H9 (cell line): ENCODE results near the gene SDK2. TPM values are rescaled to one million over a fixed set of nuclear protein-coding genes. Genes with fewer than 3 reads are reported as not detected.

ENCODE experiments used
- DNase-seq: peaks from one replicate; pipeline ENCODE4 v3.0.0-alpha.2; 2017
- H2AFZ ChIP-seq: one replicate; pipeline ENCODE4 v1.6.1; 2013; ENCODE audit warnings: mild to moderate bottlenecking, low read length, control low read depth, moderate library complexity
- H2AK5ac ChIP-seq: 2 replicates; pipeline ENCODE4 v1.6.1; 2013; ENCODE audit warnings: low read length, control low read depth, mixed read lengths; ENCODE audit not compliant: insufficient read length
- H2BK120ac ChIP-seq: one replicate; pipeline ENCODE4 v1.6.1; 2013; ENCODE audit warnings: low read depth, mild to moderate bottlenecking, low read length, control low read depth, inconsistent platforms; ENCODE audit not compliant: poor library complexity, severe bottlenecking
- H2BK12ac ChIP-seq: 2 replicates; pipeline ENCODE4 v1.6.1; 2013; ENCODE audit warnings: low read length, control low read depth, mixed read lengths, low read depth; ENCODE audit not compliant: insufficient read length
- H2BK15ac ChIP-seq: 2 replicates; pipeline ENCODE4 v1.6.1; 2013; ENCODE audit warnings: low read depth, low read length, control low read depth
- H2BK20ac ChIP-seq: one replicate; pipeline ENCODE4 v1.6.1; 2013; ENCODE audit warnings: low read depth, mild to moderate bottlenecking, low read length, control low read depth, inconsistent platforms; ENCODE audit not compliant: poor library complexity, severe bottlenecking
- H2BK5ac ChIP-seq: 2 replicates; pipeline ENCODE4 v1.6.1; 2013; ENCODE audit warnings: low read length, control low read depth, mixed read lengths; ENCODE audit not compliant: insufficient read length
- H3K14ac ChIP-seq: 2 replicates; pipeline ENCODE4 v1.6.1; 2013; ENCODE audit warnings: low read length, control low read depth; ENCODE audit not compliant: insufficient read depth
- H3K18ac ChIP-seq: 2 replicates; pipeline ENCODE4 v1.6.1; 2013; ENCODE audit warnings: low read depth, mild to moderate bottlenecking, mixed read lengths, low read length, control low read depth; ENCODE audit not compliant: insufficient read length
- H3K23ac ChIP-seq: 2 replicates; pipeline ENCODE4 v1.6.1; 2013; ENCODE audit warnings: low read length, control low read depth, mixed read lengths, low read depth; ENCODE audit not compliant: insufficient read length
- H3K23me2 ChIP-seq: 2 replicates; pipeline ENCODE4 v1.6.1; 2013; ENCODE audit warnings: low read depth, mild to moderate bottlenecking, mixed read lengths, low read length, control low read depth; ENCODE audit not compliant: insufficient read length, poor library complexity, severe bottlenecking
- H3K27ac ChIP-seq: 2 replicates; pipeline ENCODE4 v1.5.1; 2013; ENCODE audit warnings: low read length, control low read depth, mixed read lengths, low read depth; ENCODE audit not compliant: insufficient read length
- H3K27me3 ChIP-seq: 2 replicates; pipeline ENCODE4 v1.6.1; 2013; ENCODE audit warnings: low read length, control low read depth, inconsistent platforms; ENCODE audit not compliant: insufficient read depth
- H3K4ac ChIP-seq: 2 replicates; pipeline ENCODE4 v1.6.1; 2013; ENCODE audit warnings: low read depth, mild to moderate bottlenecking, control low read depth, inconsistent platforms, low read length, moderate library complexity
- H3K4me1 ChIP-seq: 2 replicates; pipeline ENCODE4 v1.6.1; 2013; ENCODE audit warnings: low read length, control low read depth, inconsistent platforms; ENCODE audit not compliant: insufficient read depth
- H3K4me2 ChIP-seq: 2 replicates; pipeline ENCODE4 v1.6.1; 2013; ENCODE audit warnings: low read length, control low read depth, mixed read lengths; ENCODE audit not compliant: insufficient read length, insufficient read depth
- H3K56ac ChIP-seq: 2 replicates; pipeline ENCODE4 v1.6.1; 2013; ENCODE audit warnings: low read depth, mild to moderate bottlenecking, mixed read lengths, low read length, control low read depth; ENCODE audit not compliant: insufficient read length
- H3K79me1 ChIP-seq: 2 replicates; pipeline ENCODE4 v1.6.1; 2013; ENCODE audit warnings: low read depth, mild to moderate bottlenecking, moderate library complexity, low read length, control low read depth, inconsistent platforms; ENCODE audit not compliant: insufficient read depth, poor library complexity, severe bottlenecking
- H3K79me2 ChIP-seq: 2 replicates; pipeline ENCODE4 v1.6.1; 2013; ENCODE audit warnings: low read length, control low read depth, inconsistent platforms; ENCODE audit not compliant: insufficient read depth
- H3K9ac ChIP-seq: 2 replicates; pipeline ENCODE4 v1.6.1; 2013; ENCODE audit warnings: low read length, control low read depth, mixed read lengths; ENCODE audit not compliant: insufficient read length; ENCODE audit errors: extremely low read depth
- H3K9me3 ChIP-seq: one replicate; pipeline ENCODE4 v1.6.1; 2013; ENCODE audit warnings: low read depth, low read length, inconsistent platforms; ENCODE audit not compliant: control insufficient read depth
- H3T11ph ChIP-seq: one replicate; pipeline ENCODE4 v1.6.1; 2013; ENCODE audit warnings: mild to moderate bottlenecking, low read length, control low read depth, inconsistent platforms
- H4K20me1 ChIP-seq: one replicate; pipeline ENCODE4 v1.6.1; 2013; ENCODE audit not compliant: control insufficient read depth, insufficient read length, insufficient read depth
- H4K5ac ChIP-seq: 2 replicates; pipeline ENCODE4 v1.6.1; 2013; ENCODE audit warnings: low read depth, mild to moderate bottlenecking, mixed read lengths, low read length, control low read depth; ENCODE audit not compliant: insufficient read length
- H4K8ac ChIP-seq: replicated peaks from 2 replicates; pipeline ENCODE4 v1.6.1; 2013; ENCODE audit warnings: low read length, control low read depth, mixed read lengths, low read depth; ENCODE audit not compliant: insufficient read length
- H4K91ac ChIP-seq: 2 replicates; pipeline ENCODE4 v1.6.1; 2013; ENCODE audit warnings: low read depth, mild to moderate bottlenecking, moderate library complexity, mixed read lengths, low read length, control low read depth; ENCODE audit not compliant: insufficient read length
- H3K27ac Mint-ChIP-seq, 3 experiments: 2 replicates in 2 of 3; 3 replicates in 1 of 3; pipeline ENCODE4 v1.8.0; 2020 to 2021; ENCODE audit warnings: mixed read lengths in 3 of 3, mild to moderate bottlenecking in 1 of 3, moderate library complexity in 1 of 3
- H3K27me3 Mint-ChIP-seq: 2 replicates; pipeline ENCODE4 v1.8.0; 2021; ENCODE audit warnings: low read depth, mild to moderate bottlenecking, moderate library complexity, mixed read lengths
- H3K36me3 Mint-ChIP-seq, 3 experiments: 2 replicates in 2 of 3; 3 replicates in 1 of 3; pipeline ENCODE4 v1.8.0; 2020 to 2021; ENCODE audit warnings: low read depth in 3 of 3, mixed read lengths in 3 of 3; ENCODE audit not compliant: insufficient read depth in 1 of 3
- H3K4me1 Mint-ChIP-seq, 2 experiments: 2 replicates each; pipeline ENCODE4 v1.8.0; 2020; ENCODE audit warnings: mixed read lengths in 2 of 2
- H3K4me3 Mint-ChIP-seq, 2 experiments: 2 replicates in 1 of 2; 3 replicates in 1 of 2; pipeline ENCODE4 v1.8.0; 2020 to 2021; ENCODE audit warnings: mild to moderate bottlenecking in 2 of 2, mixed read lengths in 2 of 2, moderate library complexity in 1 of 2
- H3K9me3 Mint-ChIP-seq, 2 experiments: 2 replicates in 1 of 2; 3 replicates in 1 of 2; pipeline ENCODE4 v1.8.0; 2020; ENCODE audit warnings: mild to moderate bottlenecking in 2 of 2, mixed read lengths in 2 of 2, moderate library complexity in 1 of 2
- CTCF ChIP-seq: fragments of 200-600 bp; sonication (generic); conservative IDR thresholded peaks from 3 replicates; pipeline ENCODE4 v1.8.0; 2021; ENCODE audit warnings: antibody characterized with exemption, mild to moderate bottlenecking
- WGBS: extraction: QIAGEN DNeasy Blood & Tissue Kit; methylation state at CpG from one replicate; pipeline ENCODE4 v1.1.7; 2013; ENCODE audit warnings: missing lambda C conversion rate, low lambda C conversion rate, mixed read lengths; ENCODE audit not compliant: insufficient read length; ENCODE audit errors: extremely low coverage; 5-methylcytosine and 5-hydroxymethylcytosine counted together
- total RNA-seq: library from RNA; stranded (reverse); gene quantifications from 2 replicates; pipeline ENCODE4 v1.2.1, GENCODE V29; 2021

SDK2 gene
- total RNA-seq, 1 experiment from 2014 or later = 9.1 TPM

- Histone ChIP-seq H3K56ac (no peak overlapping the region), H4K5ac (no peak overlapping the region)
Measured at GRCh38 chr17:73595068-73595467, 49.2 kb downstream of the SDK2 start.

More at GRCh38 chr17:73595068-73595467, 49.2 kb downstream of the SDK2 start:
- Mint-ChIP-seq H3K4me3 (peak overlapping the region in 1 of 2 experiments; percentile 17; a peak in 2 of 5 replicates), H3K4me1 (peaks cover 6 to 41% of the 10 kb centered on the region in 2 experiments), H3K36me3 (peaks cover 0 to 4% (median 0%) of the 10 kb centered on the region in 3 experiments; a peak in 3 of 7 replicates), H3K27ac (0 out of 7 replicates have a peak overlapping the region, but pooled peaks of 1 of the 3 experiments have one; percentile 7), H3K9me3 (no peaks in the 10 kb centered on the region), H3K27me3 (no peaks in the 10 kb centered on the region; the same call in none of the 2 replicates)
- Histone ChIP-seq H3K79me1 (no peaks in the 10 kb centered on the region), H3K14ac (no peak overlapping the region), H2AK5ac (no peak overlapping the region), H2BK12ac (no peak overlapping the region), H3K79me2 (no peaks in the 10 kb centered on the region), H3K9me3 (no peaks in the 10 kb centered on the region), H2AFZ (no peak overlapping the region), H3K4me1 (no peaks in the 10 kb centered on the region), H3K23ac (no peak overlapping the region), H3K9ac (no peak overlapping the region), H3K23me2 (no peaks in the 10 kb centered on the region), H3K18ac (no peak overlapping the region), H4K8ac (no peak overlapping the region), H3K27me3 (no peaks in the 10 kb centered on the region), H3T11ph (no peak overlapping the region), H3K4ac (no peak overlapping the region), H2BK20ac (no peak overlapping the region), H2BK15ac (no peak overlapping the region), H3K27ac (no peak overlapping the region), H4K20me1 (no peaks in the 10 kb centered on the region), H2BK120ac (no peak overlapping the region), H4K91ac (no peak overlapping the region), H2BK5ac (no peak overlapping the region), H3K4me2 (no peak overlapping the region)
- no peak for TF ChIP-seq CTCF
- no CpG with 5 or more reads among the region's 6 CpGs for WGBS
- no peak for DNase-seq
